Ishikawa (cell line): ENCODE data around the gene LIX1.

Experiments used
- CEBPB ChIP-seq: IDR thresholded peaks from 2 replicates; pipeline ENCODE4 v1.6.1; 2012
- CREB1 ChIP-seq: IDR thresholded peaks from 2 replicates; pipeline ENCODE4 v1.6.1; 2012; ENCODE audit warnings: low read depth
- EGR1 ChIP-seq: IDR thresholded peaks from 2 replicates; pipeline ENCODE4 v1.6.1; 2012
- EP300 ChIP-seq: IDR thresholded peaks from 2 replicates; pipeline ENCODE4 v1.6.1; 2012; ENCODE audit warnings: borderline replicate concordance
- FOXM1 ChIP-seq: IDR thresholded peaks from 2 replicates; pipeline ENCODE4 v1.6.1; 2012; ENCODE audit warnings: low read depth, borderline replicate concordance
- NFIC ChIP-seq: IDR thresholded peaks from 2 replicates; pipeline ENCODE4 v1.6.1; 2012
- RAD21 ChIP-seq: IDR thresholded peaks from 2 replicates; pipeline ENCODE4 v1.6.1; 2012; ENCODE audit warnings: low read depth
- REST ChIP-seq: IDR thresholded peaks from 2 replicates; pipeline ENCODE4 v1.6.1; 2012; ENCODE audit warnings: low read depth, mild to moderate bottlenecking
- TAF1 ChIP-seq: IDR thresholded peaks from 2 replicates; pipeline ENCODE4 v1.6.1; 2012; ENCODE audit warnings: low read depth, mild to moderate bottlenecking
- TCF12 ChIP-seq: IDR thresholded peaks from 2 replicates; pipeline ENCODE4 v1.6.1; 2012; ENCODE audit warnings: low read depth
- TEAD4 ChIP-seq: IDR thresholded peaks from 2 replicates; pipeline ENCODE4 v1.6.1; 2012
- YY1 ChIP-seq: IDR thresholded peaks from 2 replicates; pipeline ENCODE4 v1.6.1; 2012; ENCODE audit warnings: low read depth
- ZBTB7A ChIP-seq: IDR thresholded peaks from 2 replicates; pipeline ENCODE4 v1.6.1; 2012; ENCODE audit warnings: low read depth
- TF ChIP-seq, protein P1 (sequence below): IDR thresholded peaks from 2 replicates; pipeline ENCODE4 v1.6.1; 2012
- TF ChIP-seq, protein P2 (sequence below): IDR thresholded peaks from 2 replicates; pipeline ENCODE4 v1.6.1; 2012

The LIX1 gene

DNA sequence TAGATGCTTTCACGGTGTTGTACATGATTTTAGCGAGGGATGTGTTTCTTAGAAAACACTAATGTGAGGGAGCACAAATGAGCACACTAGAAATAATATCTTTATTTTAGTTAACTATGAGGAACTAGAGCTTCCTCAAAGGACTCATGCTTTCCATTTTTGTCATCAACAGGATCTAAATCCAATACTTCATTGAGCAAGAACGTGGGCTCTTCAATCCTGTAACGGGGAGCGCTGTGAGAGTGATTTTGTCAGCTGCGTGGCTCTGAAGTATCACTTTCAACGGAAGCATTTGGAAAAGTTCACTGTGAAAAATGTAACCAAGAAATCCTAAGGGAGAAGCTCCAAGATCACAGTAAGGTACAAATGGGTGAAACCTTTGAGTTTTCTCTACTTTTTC lies 93.2 kb downstream of the LIX1 start:
- TF ChIP-seq REST (no peak), TCF12 (no peak), RAD21 (no peak), EGR1 (no peak), EP300 (no peak), TAF1 (no peak), FOXM1 (no peak), YY1 (no peak)
- TF ChIP-seq, protein P1, sequence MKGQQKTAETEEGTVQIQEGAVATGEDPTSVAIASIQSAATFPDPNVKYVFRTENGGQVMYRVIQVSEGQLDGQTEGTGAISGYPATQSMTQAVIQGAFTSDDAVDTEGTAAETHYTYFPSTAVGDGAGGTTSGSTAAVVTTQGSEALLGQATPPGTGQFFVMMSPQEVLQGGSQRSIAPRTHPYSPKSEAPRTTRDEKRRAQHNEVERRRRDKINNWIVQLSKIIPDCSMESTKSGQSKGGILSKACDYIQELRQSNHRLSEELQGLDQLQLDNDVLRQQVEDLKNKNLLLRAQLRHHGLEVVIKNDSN = no peak
- TF ChIP-seq, protein P2, sequence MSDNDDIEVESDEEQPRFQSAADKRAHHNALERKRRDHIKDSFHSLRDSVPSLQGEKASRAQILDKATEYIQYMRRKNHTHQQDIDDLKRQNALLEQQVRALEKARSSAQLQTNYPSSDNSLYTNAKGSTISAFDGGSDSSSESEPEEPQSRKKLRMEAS = no peak

- TF ChIP-seq FOXM1 (no peak), EGR1 (no peak), TAF1 (no peak), EP300 (no peak), CREB1 (no peak), TEAD4 (no peak), NFIC (no peak), RAD21 (no peak), CEBPB (no peak), TCF12 (no peak), YY1 (no peak), REST (no peak), ZBTB7A (no peak)
- TF ChIP-seq, protein P1 = no peak
- TF ChIP-seq, protein P2 = no peak
Observed at GRCh38 chr5:97047076-97047475, 95.3 kb downstream of the LIX1 start.

DNA sequence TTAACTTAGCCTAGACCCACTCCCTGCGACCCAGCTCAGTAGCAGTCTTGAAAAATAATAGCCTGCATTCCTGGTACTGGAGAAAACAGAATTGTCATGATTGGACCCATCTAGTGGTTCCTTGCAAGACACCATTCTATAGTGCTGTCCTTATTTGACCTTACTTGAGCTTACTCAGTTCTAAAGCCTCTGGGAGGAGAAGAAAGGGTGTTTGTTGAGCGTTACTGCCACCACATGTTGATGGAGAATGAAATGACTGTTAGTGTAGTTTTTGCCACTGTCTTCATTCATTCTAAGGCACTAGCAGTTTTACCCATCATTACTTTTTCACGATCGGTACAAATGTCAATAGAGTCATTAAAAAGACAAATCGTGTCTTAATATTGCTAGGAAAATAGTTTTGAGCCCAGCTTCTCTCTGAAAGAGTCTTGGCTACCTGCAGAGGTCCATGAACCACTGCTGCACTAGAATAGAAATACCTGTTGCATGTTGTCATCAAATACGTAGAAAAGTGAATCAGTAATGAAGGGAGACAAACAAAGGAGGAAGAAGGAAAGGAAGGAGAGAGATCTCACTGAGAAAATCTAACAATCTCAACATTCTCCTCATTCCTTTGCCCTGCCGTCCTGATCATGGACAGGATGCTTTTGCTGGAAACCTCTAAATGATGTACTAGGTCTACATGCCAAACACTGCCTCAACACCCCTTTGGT lies 96.0 kb downstream of the LIX1 start:
- TF ChIP-seq TCF12 = no peak
- no peak for TF ChIP-seq CEBPB
- no peak for TF ChIP-seq CREB1
- TF ChIP-seq, protein P2 = no peak
- TF ChIP-seq ZBTB7A = no peak
- no peak for TF ChIP-seq YY1
- peak; percentile 26; the same call in 1 of the 2 replicates for TF ChIP-seq EP300
- TF ChIP-seq RAD21 = peak; percentile 45; the same call in 1 of the 2 replicates
- no peak for TF ChIP-seq NFIC
- TF ChIP-seq TEAD4 = peak; percentile 21; the same call in 1 of the 2 replicates
- TF ChIP-seq, protein P1 = no peak
- no peak for TF ChIP-seq REST
- TF ChIP-seq TAF1 = no peak
- no peak for TF ChIP-seq FOXM1
